Keratinocyte (primary cell): ENCODE measurements around the gene SRPK1.

ENCODE experiments used
- EZH2 ChIP-seq: IDR thresholded peaks from one replicate; pipeline ENCODE4 v1.6.1; 2012; ENCODE audit warnings: inconsistent platforms, mild to moderate bottlenecking, low read length, moderate library complexity
- TF ChIP-seq, protein P1 (sequence below), 3 experiments: IDR thresholded peaks in 1 of 3; conservative IDR thresholded peaks in 1 of 3; optimal IDR thresholded peaks in 1 of 3; 2 replicates in 2 of 3; 3 replicates in 1 of 3; pipeline versions ENCODE3 to v1.5.1; 2011; ENCODE audit warnings: low read length in 3 of 3, mild to moderate bottlenecking in 3 of 3, moderate library complexity in 2 of 3, control low read depth in 1 of 3, inconsistent platforms in 1 of 3; ENCODE audit not compliant: insufficient read depth in 2 of 3; ENCODE audit errors: extremely low read depth in 1 of 3

DNA sequence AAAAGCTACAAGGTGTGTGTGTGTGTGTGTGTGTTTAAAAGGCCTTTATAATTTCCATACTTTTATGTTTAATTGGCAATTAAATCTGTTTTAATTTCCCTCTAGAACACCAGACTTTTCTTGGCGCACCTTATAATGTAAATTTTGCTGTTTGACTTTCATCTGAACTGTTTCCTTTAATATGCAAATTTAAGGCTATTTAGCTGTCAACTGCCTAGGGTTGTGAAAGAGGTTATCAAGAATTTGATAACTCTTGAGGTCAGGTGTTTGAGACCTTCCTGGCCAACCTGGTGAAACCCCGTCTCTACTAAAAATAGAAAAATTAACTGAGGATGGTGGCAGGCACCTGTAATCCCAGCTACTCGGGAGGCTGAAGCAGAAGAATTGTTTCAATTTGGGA is 119.8 kb downstream of the SRPK1 start:
- TF ChIP-seq, protein P1, sequence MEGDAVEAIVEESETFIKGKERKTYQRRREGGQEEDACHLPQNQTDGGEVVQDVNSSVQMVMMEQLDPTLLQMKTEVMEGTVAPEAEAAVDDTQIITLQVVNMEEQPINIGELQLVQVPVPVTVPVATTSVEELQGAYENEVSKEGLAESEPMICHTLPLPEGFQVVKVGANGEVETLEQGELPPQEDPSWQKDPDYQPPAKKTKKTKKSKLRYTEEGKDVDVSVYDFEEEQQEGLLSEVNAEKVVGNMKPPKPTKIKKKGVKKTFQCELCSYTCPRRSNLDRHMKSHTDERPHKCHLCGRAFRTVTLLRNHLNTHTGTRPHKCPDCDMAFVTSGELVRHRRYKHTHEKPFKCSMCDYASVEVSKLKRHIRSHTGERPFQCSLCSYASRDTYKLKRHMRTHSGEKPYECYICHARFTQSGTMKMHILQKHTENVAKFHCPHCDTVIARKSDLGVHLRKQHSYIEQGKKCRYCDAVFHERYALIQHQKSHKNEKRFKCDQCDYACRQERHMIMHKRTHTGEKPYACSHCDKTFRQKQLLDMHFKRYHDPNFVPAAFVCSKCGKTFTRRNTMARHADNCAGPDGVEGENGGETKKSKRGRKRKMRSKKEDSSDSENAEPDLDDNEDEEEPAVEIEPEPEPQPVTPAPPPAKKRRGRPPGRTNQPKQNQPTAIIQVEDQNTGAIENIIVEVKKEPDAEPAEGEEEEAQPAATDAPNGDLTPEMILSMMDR (optimal IDR thresholded peaks at IDR 0.05 in 1 of 3, IDR thresholded peaks at IDR 0.05 in 1 of 3, conservative IDR thresholded peaks at IDR 0.05 in 1 of 3; ENCODE audit: extremely low read depth in 1 of 3, insufficient read depth in 2 of 3, low read length in 3 of 3) = no peak
- TF ChIP-seq EZH2 = no peak
